ENCODE measurements around the gene SAT2.

DNA sequence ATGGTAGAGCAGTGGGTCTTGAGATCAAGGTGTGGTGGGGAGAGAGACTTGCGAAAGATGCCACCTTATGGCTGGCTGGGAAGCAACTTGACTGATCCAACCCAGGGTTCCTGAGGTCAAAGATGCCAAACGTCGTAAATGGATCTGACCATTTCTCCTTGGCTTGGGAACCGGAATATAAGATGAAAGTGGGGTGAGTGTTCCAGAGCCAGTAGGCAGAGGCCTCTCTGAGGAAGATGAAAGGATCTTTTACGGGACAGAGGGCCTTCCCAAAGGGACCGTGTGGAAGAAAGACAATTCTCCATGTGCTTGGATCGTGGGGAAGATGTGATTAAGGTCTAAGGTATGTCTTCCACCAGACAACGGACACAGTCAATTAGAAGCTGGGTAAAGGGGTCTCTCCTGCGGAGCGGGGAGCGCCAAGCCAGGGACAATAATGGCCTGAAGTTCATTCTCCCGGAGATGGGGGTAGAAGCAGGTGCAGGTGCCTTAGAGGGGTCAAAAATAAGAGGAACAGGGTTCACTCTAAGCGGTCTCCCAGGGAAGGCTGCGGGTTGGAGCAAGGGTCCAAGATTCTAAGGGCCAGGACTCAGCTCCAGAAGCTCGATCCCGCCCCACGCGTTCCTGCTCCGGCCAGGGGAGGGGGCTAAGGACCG, 13.7 kb downstream of the SAT2 start:
- TF ChIP-seq, protein P1, sequence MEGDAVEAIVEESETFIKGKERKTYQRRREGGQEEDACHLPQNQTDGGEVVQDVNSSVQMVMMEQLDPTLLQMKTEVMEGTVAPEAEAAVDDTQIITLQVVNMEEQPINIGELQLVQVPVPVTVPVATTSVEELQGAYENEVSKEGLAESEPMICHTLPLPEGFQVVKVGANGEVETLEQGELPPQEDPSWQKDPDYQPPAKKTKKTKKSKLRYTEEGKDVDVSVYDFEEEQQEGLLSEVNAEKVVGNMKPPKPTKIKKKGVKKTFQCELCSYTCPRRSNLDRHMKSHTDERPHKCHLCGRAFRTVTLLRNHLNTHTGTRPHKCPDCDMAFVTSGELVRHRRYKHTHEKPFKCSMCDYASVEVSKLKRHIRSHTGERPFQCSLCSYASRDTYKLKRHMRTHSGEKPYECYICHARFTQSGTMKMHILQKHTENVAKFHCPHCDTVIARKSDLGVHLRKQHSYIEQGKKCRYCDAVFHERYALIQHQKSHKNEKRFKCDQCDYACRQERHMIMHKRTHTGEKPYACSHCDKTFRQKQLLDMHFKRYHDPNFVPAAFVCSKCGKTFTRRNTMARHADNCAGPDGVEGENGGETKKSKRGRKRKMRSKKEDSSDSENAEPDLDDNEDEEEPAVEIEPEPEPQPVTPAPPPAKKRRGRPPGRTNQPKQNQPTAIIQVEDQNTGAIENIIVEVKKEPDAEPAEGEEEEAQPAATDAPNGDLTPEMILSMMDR (IDR thresholded peaks at IDR 0.05; ENCODE audit: low read depth, low read length): no peak
- TF ChIP-seq EZH2phosphoT487 (IDR thresholded peaks at IDR 0.05; ENCODE audit: low read depth): no peak

All from OCI-LY3 (cell line).